ENCODE results near the gene DPYD. TPM values are rescaled to one million over a fixed set of nuclear protein-coding genes. Genes with fewer than 3 reads are reported as not detected.

The DPYD gene
- total and polyA plus RNA-seq, 9 of the 15 experiments (the other 6 are each of a cell fraction or from before 2014, with no cell fraction given): 0.03 to 0.25 (median 0.08) TPM; not detected in 2

- TF ChIP-seq, protein P1, sequence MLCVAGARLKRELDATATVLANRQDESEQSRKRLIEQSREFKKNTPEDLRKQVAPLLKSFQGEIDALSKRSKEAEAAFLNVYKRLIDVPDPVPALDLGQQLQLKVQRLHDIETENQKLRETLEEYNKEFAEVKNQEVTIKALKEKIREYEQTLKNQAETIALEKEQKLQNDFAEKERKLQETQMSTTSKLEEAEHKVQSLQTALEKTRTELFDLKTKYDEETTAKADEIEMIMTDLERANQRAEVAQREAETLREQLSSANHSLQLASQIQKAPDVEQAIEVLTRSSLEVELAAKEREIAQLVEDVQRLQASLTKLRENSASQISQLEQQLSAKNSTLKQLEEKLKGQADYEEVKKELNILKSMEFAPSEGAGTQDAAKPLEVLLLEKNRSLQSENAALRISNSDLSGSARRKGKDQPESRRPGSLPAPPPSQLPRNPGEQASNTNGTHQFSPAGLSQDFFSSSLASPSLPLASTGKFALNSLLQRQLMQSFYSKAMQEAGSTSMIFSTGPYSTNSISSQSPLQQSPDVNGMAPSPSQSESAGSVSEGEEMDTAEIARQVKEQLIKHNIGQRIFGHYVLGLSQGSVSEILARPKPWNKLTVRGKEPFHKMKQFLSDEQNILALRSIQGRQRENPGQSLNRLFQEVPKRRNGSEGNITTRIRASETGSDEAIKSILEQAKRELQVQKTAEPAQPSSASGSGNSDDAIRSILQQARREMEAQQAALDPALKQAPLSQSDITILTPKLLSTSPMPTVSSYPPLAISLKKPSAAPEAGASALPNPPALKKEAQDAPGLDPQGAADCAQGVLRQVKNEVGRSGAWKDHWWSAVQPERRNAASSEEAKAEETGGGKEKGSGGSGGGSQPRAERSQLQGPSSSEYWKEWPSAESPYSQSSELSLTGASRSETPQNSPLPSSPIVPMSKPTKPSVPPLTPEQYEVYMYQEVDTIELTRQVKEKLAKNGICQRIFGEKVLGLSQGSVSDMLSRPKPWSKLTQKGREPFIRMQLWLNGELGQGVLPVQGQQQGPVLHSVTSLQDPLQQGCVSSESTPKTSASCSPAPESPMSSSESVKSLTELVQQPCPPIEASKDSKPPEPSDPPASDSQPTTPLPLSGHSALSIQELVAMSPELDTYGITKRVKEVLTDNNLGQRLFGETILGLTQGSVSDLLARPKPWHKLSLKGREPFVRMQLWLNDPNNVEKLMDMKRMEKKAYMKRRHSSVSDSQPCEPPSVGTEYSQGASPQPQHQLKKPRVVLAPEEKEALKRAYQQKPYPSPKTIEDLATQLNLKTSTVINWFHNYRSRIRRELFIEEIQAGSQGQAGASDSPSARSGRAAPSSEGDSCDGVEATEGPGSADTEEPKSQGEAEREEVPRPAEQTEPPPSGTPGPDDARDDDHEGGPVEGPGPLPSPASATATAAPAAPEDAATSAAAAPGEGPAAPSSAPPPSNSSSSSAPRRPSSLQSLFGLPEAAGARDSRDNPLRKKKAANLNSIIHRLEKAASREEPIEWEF (CRISPR knock-in tag; IDR thresholded peaks at IDR 0.05): no peak
- TF ChIP-seq CHD2 (IDR thresholded peaks at IDR 0.05; ENCODE audit: low read depth, low read length) (no peak), ZFX (CRISPR knock-in tag; IDR thresholded peaks at IDR 0.05) (no peak)
These were observed 463.3 kb downstream of the DPYD start (continued) for GRCh38 chr1:97457446-97458089.

DNA sequence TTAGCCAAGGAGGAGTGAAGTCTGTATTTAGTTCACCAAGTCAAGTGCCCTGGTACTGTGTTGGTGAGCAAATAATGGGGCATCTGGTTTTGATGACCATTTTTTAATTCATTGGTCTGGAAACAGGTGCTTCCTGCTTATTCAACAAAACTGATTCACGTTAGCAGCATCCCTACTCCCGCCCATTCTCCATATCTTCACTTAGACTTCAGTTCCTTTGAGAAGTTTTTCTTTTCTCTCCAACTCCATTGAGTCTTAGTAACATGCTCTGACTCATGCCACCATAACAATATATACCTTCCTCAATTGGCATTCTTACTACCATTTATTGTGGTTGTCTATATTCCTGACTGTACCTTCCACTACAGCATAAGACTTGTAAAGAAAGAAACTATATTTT is 468.9 kb downstream of the DPYD start:
- H3K4me3 ChIP-seq: no peak overlapping the region
- ChIA-PET POLR2A (no interaction called here), CTCF (ENCODE audit: low intra/inter-chr PET ratio) (no interaction called here)
- no TSS peak for BruUV-seq (replicated peaks)
- H3K27ac ChIP-seq (ENCODE audit: extremely low read depth, low read depth, low read length): no peak overlapping the region
- FAIRE-seq: no peak
- no peaks in the 10 kb centered on the region for H3K36me3 ChIP-seq (ENCODE audit: control insufficient read depth, insufficient read depth, low read length)
- H4K20me1 ChIP-seq (replicated peaks; ENCODE audit: control insufficient read depth, insufficient read depth, low read length): no peaks in the 10 kb centered on the region
- no peaks in the 10 kb centered on the region for H3K27me3 ChIP-seq (ENCODE audit: control insufficient read depth in 2 of 2, insufficient read depth in 2 of 2, low read length in 2 of 2)
- no peak overlapping the region for H2AFZ ChIP-seq (ENCODE audit: low read depth, low read length)
- in situ Hi-C loops (cut with MboI) (no loop called here), intact Hi-C loops (cut with micrococcal nuclease) (no loop called here)
- no peaks in the 10 kb centered on the region for H3K4me1 ChIP-seq (replicated peaks in 1 of 2; ENCODE audit: control insufficient read depth in 2 of 2, insufficient read depth in 2 of 2, low read length in 2 of 2)
- no peak for ATAC-seq
- DNase-seq (ENCODE audit: extremely low read depth in 1 of 4, low spot score in 3 of 4): no peak
- H3K9ac ChIP-seq (ENCODE audit: insufficient read depth in 1 of 2, low read depth in 2 of 2, low read length in 2 of 2): no peak overlapping the region
- H3K4me2 ChIP-seq (ENCODE audit: insufficient read depth, low read length): no peak overlapping the region
- H3K9me1 ChIP-seq (ENCODE audit: control insufficient read depth, insufficient read depth, low read length): no peaks in the 10 kb centered on the region
- WGBS (ENCODE audit: insufficient coverage, low coverage, missing lambda C conversion rate): 9% methylated on average over 2 of the region's 2 CpGs
- no peaks in the 10 kb centered on the region for H3K9me3 ChIP-seq (replicated peaks; ENCODE audit: control insufficient read depth, insufficient read depth, low read depth, low read length)
- no peaks in the 10 kb centered on the region for H3K79me2 ChIP-seq (ENCODE audit: control insufficient read depth, insufficient read depth, low read length)
- TF ChIP-seq NR4A1 (CRISPR knock-in tag; IDR thresholded peaks at IDR 0.05): no peak
- TF ChIP-seq NR4A1 (tag; IDR thresholded peaks at IDR 0.05): no peak
- no peak for TF ChIP-seq ZNF318 (IDR thresholded peaks at IDR 0.05; ENCODE audit: borderline replicate concordance in 1 of 2, low read depth in 1 of 2)
